ENCODE results near the gene MISP3.
A peak's percentile ranks its signal among the peaks of the same experiment; 100 is the strongest.

MISP3 gene

GRCh38 chr19:14081797-14082674 is 9.4 kb downstream of the MISP3 start:
- no peak for DNase-seq

DNA sequence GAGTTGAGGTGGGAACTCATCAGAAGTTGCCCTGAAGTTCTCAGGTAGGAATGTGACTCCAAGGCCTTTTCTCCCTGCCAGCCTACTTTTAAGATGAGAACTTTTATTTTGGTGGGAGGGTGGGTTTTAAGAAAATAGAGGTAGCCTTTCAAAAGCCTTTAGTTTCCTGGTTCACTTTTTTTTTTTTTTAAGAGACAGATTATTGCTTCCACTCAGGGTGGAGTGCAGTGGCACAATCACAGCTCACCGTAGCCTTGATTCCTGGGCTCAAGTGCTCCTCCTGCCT is 10.0 kb downstream of the MISP3 start:
- DNase-seq, result no peak

GRCh38 chr19:14085309-14085995 is 12.9 kb downstream of the MISP3 start, which contains the start of gene C19orf67:
C19orf67 (minus strand) TSS chr19:14085783; CDS start chr19:14085627, 156 bp downstream.
- no peak for DNase-seq

DNA sequence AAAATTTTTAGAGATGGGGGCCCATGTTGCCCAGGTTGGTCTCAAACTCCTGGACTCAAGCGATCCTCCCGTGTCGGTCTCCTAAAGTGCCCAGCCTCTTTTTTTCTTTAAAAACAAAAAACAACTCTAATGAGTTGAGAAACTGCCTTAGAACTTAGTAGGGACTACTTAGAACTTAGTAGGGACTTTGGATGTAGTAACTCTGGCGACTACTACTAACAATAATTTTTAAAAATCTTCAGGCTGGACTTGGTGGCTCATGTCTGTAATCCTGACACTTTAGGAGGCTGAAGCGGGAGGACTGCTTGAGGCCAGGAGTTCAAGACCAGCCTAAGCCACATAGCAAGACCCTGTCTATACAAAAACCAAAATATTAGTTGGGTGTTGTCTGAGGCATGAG is 13.5 kb downstream of the MISP3 start:
- DNase-seq, result no peak

GRCh38 chr19:14088634-14089411 is 16.2 kb downstream of the MISP3 start:
- DNase-seq, result no peak

- DNase-seq, result peak; percentile 28
Measured at GRCh38 chr19:14089412-14089661, 16.8 kb downstream of the MISP3 start.

DNA sequence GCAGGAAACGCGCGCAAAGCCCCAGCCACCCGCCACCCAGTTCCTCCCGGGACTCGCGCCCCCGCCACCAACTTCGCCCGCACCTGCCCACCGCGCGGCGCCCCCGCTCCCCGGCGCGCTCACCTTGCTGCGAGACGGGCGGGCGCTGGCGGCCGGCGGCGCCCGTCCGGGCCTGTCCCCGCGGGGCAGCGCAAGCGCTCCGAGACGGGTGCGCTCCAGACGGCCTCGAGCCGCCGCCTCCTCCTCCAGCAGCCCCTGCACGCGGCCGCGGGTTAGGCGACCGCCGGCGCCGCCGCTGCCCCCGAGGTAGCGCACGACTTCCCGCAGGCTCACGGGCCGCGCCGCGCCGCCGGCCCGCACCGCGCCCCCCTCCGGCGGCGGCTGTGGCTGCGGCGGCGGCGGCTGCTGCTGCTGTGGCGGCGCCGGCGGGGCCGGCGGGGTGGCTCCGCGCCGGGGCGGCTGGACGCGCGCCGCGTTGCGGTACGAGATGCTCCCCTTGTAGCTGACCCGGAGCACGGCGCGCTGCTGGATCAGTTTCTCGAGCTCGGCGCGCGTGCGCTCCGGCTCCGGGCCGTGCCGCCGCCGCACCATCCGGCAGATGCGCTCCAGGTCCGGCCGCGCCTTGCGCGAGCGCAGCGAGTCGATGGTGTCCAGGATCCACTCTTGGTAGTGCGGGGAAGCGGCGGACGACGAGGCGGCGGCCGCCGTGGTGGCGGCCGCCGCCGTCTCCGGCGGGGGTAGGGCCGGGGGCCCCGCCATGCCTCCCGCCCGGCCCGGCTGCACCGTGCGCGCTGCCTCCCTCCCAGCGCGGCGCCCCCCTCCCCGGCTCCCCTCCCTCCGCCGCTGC is 17.3 kb downstream of the MISP3 start:
- DNase-seq, result peak; percentile 50

DNA sequence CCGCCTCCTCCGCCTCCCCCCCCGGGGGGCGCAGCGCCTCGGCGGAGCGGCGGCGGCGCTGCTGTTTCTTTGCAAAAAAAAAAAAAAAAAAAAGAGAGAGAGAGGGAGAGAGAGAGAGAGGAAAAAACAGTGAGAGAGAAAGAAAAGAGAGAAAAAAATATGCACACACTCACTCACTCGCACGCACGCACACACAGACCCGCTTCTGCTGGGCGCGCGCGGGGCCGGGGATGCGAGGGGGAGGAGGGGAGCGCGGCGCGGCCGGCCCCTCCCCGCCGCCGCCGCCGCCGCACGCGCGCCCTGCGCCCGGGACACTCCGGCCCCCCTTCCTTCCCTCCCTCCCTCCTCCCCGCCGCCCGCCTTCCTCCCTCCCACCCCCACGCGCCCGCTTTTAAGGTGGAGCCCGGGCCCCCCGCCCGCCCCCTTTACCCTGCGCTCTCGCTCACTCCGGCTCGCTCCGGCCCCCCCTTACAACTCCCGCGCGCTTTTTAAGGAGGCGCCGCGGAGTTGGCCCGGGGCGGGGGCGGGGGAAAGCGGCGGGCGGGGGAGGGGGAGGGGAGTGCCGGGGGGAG is 18.0 kb downstream of the MISP3 start, which contains the start of gene SAMD1:
TSS of gene SAMD1 (minus strand) at position 243 of the 572 bp plus-strand sequence.
- peak; percentile 85 for DNase-seq

DNA sequence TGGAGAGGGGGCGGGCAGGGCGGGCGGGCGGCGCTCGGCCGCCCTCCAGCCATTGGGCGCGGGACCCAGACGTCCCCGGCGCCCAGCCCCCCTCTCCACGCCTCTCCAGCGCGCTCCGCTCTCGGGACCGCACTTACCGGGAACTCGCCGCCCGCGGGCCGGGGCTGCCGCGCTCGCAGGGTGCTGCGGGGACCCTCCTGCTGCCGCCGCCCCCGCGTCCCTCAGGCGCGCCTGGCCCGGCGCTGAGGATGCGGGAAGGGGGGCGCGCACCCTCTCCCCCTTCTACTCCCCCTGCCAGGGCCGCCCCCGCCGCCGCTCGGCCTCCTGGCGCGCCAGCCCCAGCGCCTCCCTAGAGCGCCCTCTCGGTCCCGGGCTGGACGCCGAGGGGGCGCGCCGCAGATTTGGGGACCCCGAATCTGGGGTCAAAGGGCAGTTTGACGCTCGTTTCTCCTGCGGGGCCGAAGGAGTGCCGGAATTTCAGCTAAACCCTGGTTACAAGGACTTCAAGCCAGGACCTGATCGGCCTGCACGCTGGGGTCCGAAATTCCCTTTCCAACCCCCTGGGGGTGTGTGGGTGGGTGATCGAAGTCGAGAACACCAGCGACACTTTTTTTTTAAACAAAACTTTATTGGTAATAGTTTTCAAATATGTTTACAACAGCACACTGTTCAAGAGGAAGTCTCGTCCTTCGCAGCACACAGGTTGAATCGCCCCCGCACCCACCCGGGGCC is 18.7 kb downstream of the MISP3 start:
- peak; percentile 85 for DNase-seq

DNA sequence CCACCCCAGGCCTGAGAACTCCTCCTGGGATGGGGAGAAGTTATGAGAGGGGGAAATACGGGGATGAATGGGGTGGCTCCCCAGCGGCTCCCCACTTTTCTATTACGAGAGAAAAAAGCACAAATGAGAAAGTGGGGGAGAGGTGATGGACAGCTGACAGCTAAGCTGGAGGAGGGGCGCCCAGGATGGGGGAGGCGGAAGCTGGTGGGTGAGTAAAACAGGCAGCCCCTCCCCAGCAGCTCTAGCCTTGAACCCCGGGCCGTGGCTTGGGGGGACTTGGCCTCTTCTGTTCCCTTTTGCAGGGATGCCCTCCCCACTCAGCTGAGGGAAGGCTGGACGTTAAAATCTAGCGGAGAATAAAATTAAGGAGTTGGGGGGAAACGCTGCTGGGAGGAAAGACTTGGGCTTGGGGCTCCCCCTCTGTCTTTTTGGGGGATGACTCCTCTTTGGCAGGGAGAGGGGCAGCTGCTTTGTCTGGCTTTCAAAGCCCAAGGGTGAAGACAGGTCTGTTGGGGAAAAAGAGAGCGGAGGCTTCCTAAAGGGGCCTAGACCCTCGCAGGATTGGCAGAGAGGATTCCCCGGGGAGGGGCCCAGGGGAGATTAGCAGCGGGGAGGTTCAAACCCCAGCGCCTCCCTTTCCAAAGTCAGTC is 19.4 kb downstream of the MISP3 start:
- peak; percentile 47 for DNase-seq

DNA sequence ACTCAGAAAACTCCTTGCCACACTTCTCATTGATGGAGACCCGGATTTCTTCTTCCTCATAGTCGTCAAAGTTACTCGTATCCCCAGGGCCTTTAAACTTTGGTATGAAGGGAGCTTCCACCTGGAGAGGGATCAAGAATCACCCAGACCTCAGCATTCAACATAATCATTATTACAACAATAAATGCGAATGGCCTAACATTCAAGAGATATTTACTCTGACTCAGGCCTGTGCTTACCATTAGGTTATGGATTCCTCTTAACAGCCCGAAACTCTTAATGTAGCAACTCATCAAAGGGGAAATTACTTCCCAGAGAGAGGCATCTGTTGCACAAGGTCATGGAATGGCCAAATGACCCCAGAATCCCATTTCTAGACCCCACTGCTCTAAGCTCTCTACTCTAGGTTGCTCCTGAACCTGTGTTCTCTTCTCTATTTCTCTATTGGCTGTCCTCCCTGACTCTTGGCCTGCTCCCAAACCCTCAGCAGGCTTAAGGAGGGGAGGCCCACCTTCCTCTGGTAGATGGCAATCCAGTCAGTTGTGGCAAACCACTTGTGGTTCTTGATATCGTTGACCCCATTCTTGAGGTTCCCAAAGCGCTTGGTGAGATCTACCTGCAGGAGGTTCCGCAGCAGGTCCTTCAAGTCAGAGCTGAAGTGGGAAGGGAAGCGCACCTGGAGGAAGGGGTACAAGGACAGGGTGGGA is 20.7 kb downstream of the MISP3 start:
- peak; percentile 59 for DNase-seq

- DNase-seq, result peak; percentile 89
Measured at GRCh38 chr19:14094854-14095253, 22.3 kb downstream of the MISP3 start.

DNA sequence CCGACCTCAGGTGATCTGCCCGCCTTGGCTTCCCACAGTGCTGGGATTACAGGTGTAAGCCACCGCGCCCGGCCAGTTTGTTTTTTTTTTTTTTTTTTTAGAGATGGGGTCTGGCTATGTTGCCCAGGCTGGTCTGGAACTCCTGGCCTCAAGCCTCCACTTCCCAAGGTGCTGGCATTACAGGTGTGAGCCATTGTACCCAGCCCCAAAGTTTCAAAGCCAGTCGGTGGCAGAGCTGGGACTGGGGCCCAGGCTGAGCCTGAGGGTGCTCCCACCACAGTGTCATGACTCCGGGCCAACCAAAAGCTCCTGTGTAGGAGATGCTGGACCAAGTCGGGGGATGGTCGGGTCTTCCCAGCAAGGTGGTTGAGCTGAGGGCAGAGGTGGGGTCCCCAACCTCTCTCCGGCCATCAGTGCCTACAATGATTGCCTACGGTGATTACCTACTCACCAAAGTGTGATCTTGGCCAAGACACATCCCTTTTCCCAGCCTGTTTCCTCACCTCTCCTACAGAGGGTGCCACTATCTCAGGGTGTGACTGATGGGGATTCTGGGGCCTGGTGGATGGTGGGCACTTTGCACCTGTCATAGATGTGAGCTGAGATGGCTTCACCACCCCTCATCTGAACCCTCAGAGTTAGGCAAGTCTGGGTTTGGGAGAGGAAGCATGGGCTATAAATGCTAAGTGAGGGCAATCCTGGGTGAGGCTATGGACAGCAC is 23.8 kb downstream of the MISP3 start:
- DNase-seq, result no peak

DNA sequence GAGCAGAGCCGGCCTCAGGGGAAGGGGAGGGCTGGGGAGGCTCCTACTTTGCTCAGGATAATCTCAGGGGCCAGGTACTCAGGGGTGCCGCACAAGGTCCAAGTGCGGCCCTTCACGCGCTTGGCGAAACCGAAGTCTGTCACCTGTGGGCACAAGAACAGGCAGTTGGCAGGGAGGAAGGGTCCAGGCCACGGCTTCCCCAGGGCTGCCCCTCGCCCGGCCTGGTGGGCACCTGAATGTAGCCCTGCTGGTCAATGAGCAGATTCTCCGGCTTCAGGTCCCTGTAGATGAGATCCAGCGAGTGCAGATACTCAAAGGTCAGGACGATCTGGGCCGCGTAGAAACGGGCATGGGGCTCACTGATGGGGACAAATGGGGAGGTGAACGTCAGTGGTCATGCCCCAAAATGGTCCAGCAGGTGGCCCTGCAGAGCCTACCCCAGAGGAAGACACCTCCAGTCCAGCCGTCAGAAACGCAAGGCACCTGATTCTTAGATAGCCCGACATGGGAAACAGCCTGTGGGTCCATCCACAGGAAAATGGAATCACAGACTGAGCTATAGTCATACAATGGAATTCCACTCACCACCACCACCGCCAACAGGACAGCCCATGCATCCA is 25.1 kb downstream of the MISP3 start:
- DNase-seq, result no peak

DNA sequence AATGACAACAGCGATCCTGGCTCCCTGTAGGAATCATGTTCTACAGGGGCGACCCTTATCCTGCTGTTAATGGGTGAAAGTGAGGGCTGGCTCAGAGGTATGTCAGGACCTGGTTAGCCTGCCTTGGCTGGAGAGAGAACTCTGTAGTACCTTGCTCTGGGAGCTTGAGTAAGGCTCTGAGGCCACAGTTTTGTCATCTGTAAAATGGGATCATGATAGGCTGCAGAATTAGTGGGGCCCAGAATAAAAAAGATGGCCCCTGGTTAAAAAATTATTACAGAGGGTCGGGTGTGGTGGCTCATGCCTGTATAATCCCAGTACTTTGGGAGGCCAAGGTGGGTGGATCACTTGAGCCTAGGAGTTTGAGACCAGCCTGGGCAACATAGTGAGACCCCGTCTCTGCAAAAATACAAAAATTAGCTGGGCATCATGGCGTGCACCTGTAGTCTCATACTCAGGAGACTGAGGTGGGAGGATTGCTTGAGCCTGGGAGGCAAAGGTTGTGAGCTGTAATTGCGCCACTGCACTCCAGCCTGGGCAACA is 28.5 kb downstream of the MISP3 start:
- no peak for DNase-seq

GRCh38 chr19:14102102-14102696 is 29.6 kb downstream of the MISP3 start:
- DNase-seq, result no peak

GRCh38 chr19:14102756-14103155 is 30.2 kb downstream of the MISP3 start:
- DNase-seq, result no peak

GRCh38 chr19:14103310-14103709 is 30.7 kb downstream of the MISP3 start:
- peak; percentile 34 for DNase-seq

- no peak for DNase-seq
Measured at GRCh38 chr19:14105680-14106079, 33.1 kb downstream of the MISP3 start.

All from hematopoietic multipotent progenitor cell treated with erythropoietin and hydrocortisone succinate and interleukin-3 and kit ligand, for 8 days (in vitro differentiated cells).